ENCODE measurements around the gene CYP2J2.
A peak's percentile ranks its signal among the peaks of the same experiment; 100 is the strongest.
"Not testable (repeated sequence)": the region's sequence is repeated elsewhere in the genome, so short reads cannot be mapped to it uniquely, and the experiment has no call there.

The CYP2J2 gene

GRCh38 chr1:59919746-59920145 lies 6.8 kb downstream of the CYP2J2 start:
- DNase-seq, result no peak

- no peak for DNase-seq
Measured at GRCh38 chr1:59917785-59918180, 8.8 kb downstream of the CYP2J2 start.

GRCh38 chr1:59917026-59917784 lies 9.4 kb downstream of the CYP2J2 start:
- DNase-seq, result no peak

GRCh38 chr1:59915516-59915915 lies 11.1 kb downstream of the CYP2J2 start:
- no peak for DNase-seq

GRCh38 chr1:59914791-59915286 lies 11.7 kb downstream of the CYP2J2 start:
- not testable (repeated sequence) for DNase-seq

- DNase-seq, result no peak
Measured at GRCh38 chr1:59908682-59909081, 17.9 kb downstream of the CYP2J2 start.

GRCh38 chr1:59908084-59908483 lies 18.5 kb downstream of the CYP2J2 start:
- DNase-seq, result no peak

GRCh38 chr1:59906931-59907330 lies 19.6 kb downstream of the CYP2J2 start:
- no peak for DNase-seq

- DNase-seq, result peak; percentile 13
Measured at GRCh38 chr1:59903141-59903754, 23.3 kb downstream of the CYP2J2 start.

- DNase-seq, result no peak
Measured at GRCh38 chr1:59901770-59902388, 24.7 kb downstream of the CYP2J2 start.

GRCh38 chr1:59900640-59901039 lies 25.9 kb downstream of the CYP2J2 start:
- no peak for DNase-seq

- no peak for DNase-seq
Measured at GRCh38 chr1:59898927-59899326, 27.6 kb downstream of the CYP2J2 start.

- DNase-seq, result no peak
Measured at GRCh38 chr1:59897165-59897564, 29.4 kb downstream of the CYP2J2 start.

- no peak for DNase-seq
Measured at GRCh38 chr1:59892841-59893811, 33.4 kb downstream of the CYP2J2 start.

GRCh38 chr1:59885160-59885832 lies 41.3 kb downstream of the CYP2J2 start:
- no peak for DNase-seq

GRCh38 chr1:59880735-59881134 lies 45.8 kb downstream of the CYP2J2 start:
- DNase-seq, result no peak

- no peak for DNase-seq
Measured at GRCh38 chr1:59879996-59880505, 46.5 kb downstream of the CYP2J2 start.

- DNase-seq, result peak; percentile 34
Measured at GRCh38 chr1:59879574-59879973, 47.0 kb downstream of the CYP2J2 start.

- no peak for DNase-seq
Measured at GRCh38 chr1:59878370-59878769, 48.2 kb downstream of the CYP2J2 start.

- no peak for DNase-seq
Measured at GRCh38 chr1:59877108-59877682, 49.4 kb downstream of the CYP2J2 start.

- no peak for DNase-seq
Measured at GRCh38 chr1:59871746-59872145, 54.8 kb downstream of the CYP2J2 start.

GRCh38 chr1:59866462-59866861 lies 60.1 kb downstream of the CYP2J2 start:
- no peak for DNase-seq
